Measurements from ENCODE around the gene POLA2. TPM values are rescaled to one million over a fixed set of nuclear protein-coding genes. Genes with fewer than 3 reads are reported as not detected.

Gene POLA2
- total RNA-seq, 1 donor from 2014 or later = 32.4 TPM

DNA sequence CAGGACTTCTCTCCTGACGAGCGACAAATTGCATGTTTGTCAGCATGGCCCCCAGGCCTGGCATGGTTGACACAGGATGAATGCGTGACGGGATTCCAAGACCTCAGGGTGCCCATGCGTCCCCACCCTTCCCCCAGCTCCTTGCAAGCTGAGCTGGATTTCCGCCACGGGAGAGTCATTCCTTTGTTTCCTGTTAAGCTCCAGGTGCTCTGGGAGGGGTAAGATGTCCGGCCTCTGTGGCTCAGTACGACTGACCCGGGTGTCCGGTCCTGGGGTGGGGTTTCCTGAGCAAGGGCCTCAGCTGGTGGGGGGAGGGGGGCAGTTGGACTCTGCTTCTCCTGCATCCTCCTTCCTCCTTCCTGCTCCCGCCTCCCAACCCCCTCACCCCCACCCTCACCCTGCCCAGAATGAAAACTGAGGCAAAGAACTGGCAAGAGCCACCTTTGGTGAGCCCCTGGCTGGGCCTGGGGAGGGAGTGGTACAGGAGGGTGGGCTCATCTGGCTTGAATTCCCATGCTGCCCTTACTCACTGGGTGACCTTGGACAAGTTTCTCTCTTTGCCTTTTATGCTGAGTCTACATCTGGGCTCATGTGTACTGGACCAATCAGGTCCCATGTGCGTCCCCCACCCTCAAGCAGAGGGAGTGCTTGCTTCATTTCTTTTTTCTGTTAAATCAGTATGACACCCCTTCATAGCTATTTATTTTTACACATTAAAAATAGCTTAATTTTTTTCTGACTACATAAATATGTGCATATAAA lies 55.4 kb downstream of the POLA2 start:
- TF ChIP-seq, protein P1, sequence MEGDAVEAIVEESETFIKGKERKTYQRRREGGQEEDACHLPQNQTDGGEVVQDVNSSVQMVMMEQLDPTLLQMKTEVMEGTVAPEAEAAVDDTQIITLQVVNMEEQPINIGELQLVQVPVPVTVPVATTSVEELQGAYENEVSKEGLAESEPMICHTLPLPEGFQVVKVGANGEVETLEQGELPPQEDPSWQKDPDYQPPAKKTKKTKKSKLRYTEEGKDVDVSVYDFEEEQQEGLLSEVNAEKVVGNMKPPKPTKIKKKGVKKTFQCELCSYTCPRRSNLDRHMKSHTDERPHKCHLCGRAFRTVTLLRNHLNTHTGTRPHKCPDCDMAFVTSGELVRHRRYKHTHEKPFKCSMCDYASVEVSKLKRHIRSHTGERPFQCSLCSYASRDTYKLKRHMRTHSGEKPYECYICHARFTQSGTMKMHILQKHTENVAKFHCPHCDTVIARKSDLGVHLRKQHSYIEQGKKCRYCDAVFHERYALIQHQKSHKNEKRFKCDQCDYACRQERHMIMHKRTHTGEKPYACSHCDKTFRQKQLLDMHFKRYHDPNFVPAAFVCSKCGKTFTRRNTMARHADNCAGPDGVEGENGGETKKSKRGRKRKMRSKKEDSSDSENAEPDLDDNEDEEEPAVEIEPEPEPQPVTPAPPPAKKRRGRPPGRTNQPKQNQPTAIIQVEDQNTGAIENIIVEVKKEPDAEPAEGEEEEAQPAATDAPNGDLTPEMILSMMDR (conservative IDR thresholded peaks at IDR 0.05) = no peak
- Mint-ChIP-seq H3K4me1 (ENCODE audit: unreplicated experiment) (peaks cover 20% of the 10 kb centered on the region), H3K36me3 (no peaks in the 10 kb centered on the region), H3K4me3 (peak overlapping the region; percentile 87), H3K27ac (peak overlapping the region; percentile 68), H3K27me3 (peaks cover 9% of the 10 kb centered on the region), H3K9me3 (no peaks in the 10 kb centered on the region)
- DNase-seq (ENCODE audit: extremely low spot score, unreplicated experiment) = no peak

DNA sequence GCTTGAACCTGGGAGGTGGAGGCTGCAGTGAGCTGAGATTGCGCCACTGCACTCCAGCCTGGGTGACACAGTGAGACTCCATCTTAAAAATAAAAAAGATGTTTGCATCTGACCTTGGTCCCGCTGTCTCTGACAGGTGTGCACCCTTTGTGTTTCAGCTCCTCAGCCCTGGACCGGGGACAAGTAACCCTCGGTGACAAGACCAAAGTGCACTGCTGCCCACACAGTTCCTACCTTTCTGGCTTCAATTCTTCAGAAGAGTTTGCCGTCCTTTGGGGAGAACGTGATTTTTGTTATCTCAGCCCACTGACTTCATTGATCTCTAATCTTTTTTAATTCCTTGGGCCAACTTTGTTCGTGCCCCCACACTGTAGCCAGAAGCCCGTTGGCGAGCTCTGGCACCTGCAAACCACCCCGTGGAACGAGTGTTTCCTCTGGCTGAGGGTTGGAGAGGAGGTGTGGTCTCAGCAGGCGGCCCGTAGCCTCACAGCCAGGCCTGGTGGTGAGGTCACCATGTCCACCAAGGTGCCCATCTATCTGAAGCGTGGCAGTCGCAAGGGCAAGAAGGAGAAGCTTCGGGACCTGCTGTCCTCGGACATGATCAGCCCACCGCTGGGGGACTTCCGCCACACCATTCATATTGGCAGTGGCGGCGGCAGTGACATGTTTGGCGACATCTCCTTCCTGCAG lies 58.8 kb downstream of the POLA2 start:
- DNase-seq (ENCODE audit: extremely low spot score, unreplicated experiment) = no peak
- Mint-ChIP-seq H3K27ac (no peak overlapping the region), H3K4me3 (no peak overlapping the region), H3K36me3 (no peaks in the 10 kb centered on the region), H3K27me3 (no peaks in the 10 kb centered on the region), H3K4me1 (ENCODE audit: unreplicated experiment) (peaks cover 13% of the 10 kb centered on the region), H3K9me3 (no peaks in the 10 kb centered on the region)
- TF ChIP-seq, protein P1 (conservative IDR thresholded peaks at IDR 0.05) = no peak

- Mint-ChIP-seq H3K4me1 (ENCODE audit: unreplicated experiment) (peaks cover 8% of the 10 kb centered on the region), H3K4me3 (no peak overlapping the region), H3K27ac (no peak overlapping the region), H3K27me3 (no peaks in the 10 kb centered on the region), H3K9me3 (no peaks in the 10 kb centered on the region), H3K36me3 (no peaks in the 10 kb centered on the region)
- TF ChIP-seq, protein P1 (conservative IDR thresholded peaks at IDR 0.05) = no peak
- no peak for DNase-seq (ENCODE audit: extremely low spot score, unreplicated experiment)
Measured at GRCh38 chr11:65321076-65321475, 59.3 kb downstream of the POLA2 start.

DNA sequence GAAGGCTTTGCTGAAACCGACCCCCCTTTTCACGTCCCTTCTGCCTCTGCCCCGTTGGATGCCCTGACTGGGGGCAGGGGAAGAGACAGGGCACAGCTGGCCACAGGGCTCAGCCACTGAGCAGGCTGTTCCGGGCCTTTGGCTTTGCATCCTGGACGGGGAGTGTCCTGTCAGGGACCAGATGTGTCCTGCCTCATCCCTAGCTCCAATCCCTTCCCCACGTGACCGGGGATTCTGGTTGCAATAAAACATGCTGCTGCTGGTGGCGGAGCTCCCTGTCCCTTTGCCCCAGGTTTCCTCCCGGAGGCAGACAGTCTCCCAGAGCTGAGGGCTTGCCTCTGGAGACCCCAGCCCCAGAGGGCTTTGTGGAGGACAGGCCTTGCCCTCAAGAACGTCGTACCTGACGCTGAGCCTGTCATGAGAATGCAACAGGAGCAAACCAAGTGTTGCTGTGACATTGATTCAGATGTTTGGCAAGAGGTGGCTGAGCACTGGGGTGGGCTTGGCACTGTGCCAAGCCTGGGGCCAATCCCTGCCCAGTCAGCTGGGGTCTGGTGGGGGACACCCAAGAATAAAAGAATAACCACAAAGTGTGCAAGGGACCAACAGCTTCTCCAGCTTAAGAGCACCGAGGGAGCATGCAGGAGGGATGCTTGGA lies 60.2 kb downstream of the POLA2 start:
- TF ChIP-seq, protein P1 (conservative IDR thresholded peaks at IDR 0.05) = no peak
- no peaks in the 10 kb centered on the region for H3K9me3 Mint-ChIP-seq
- no peaks in the 10 kb centered on the region for H3K36me3 Mint-ChIP-seq
- H3K4me1 Mint-ChIP-seq (ENCODE audit: unreplicated experiment) = no peaks in the 10 kb centered on the region
- no peak overlapping the region for H3K27ac Mint-ChIP-seq
- DNase-seq (ENCODE audit: extremely low spot score, unreplicated experiment) = no peak
- no peaks in the 10 kb centered on the region for H3K27me3 Mint-ChIP-seq
- no peak overlapping the region for H3K4me3 Mint-ChIP-seq

DNA sequence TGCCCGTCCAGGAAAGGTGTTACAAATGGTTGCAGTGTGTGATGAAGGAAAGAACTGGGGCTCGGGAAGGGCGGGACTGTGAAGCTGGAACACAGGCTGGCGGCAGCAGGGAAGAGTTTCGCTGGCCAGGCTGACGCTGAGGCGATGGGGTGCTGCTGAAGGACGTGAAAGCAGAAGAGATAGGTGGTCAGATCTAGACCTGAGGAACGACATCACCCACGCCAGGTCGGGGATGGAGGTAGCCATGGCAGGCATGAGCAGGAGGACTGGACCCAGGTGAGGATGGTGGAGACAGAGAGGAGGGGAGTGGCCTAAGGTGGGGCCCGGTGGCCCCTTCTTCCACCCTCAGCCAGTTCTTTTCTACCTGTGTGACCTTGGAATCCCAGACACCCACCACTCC lies 62.1 kb downstream of the POLA2 start:
- Mint-ChIP-seq H3K4me3 (no peak overlapping the region), H3K27me3 (no peaks in the 10 kb centered on the region), H3K9me3 (no peaks in the 10 kb centered on the region), H3K36me3 (no peaks in the 10 kb centered on the region), H3K27ac (peak overlapping the region; percentile 15), H3K4me1 (ENCODE audit: unreplicated experiment) (no peaks in the 10 kb centered on the region)
- TF ChIP-seq, protein P1 (conservative IDR thresholded peaks at IDR 0.05) = no peak
- DNase-seq (ENCODE audit: extremely low spot score, unreplicated experiment) = no peak

Data from type B pancreatic cell (in vitro differentiated cells).